HK-2 (cell line): ENCODE data around the gene ZNF618.
A peak's percentile ranks its signal among the peaks of the same experiment; 100 is the strongest.

Source experiments
- DNase-seq: peaks from one replicate; pipeline ENCODE4 v3.0.0-alpha.2; 2018; ENCODE audit not compliant: unreplicated experiment

Gene ZNF618

GRCh38 chr9:113934829-113935676 lies 58.9 kb downstream of the ZNF618 start:
- DNase-seq = no peak

GRCh38 chr9:113935677-113936380 lies 59.7 kb downstream of the ZNF618 start:
- no peak for DNase-seq

GRCh38 chr9:113940077-113940476 lies 64.0 kb downstream of the ZNF618 start:
- DNase-seq = no peak

GRCh38 chr9:113941056-113941455 lies 64.9 kb downstream of the ZNF618 start:
- DNase-seq = no peak

GRCh38 chr9:113941526-113941925 lies 65.4 kb downstream of the ZNF618 start:
- no peak for DNase-seq

GRCh38 chr9:113943112-113944009 lies 67.3 kb downstream of the ZNF618 start:
- no peak for DNase-seq

GRCh38 chr9:113945784-113946183 lies 69.7 kb downstream of the ZNF618 start:
- no peak for DNase-seq

- no peak for DNase-seq
These were observed 70.5 kb downstream of the ZNF618 start for GRCh38 chr9:113946496-113947115.

- DNase-seq = no peak
These were observed 71.8 kb downstream of the ZNF618 start for GRCh38 chr9:113947941-113948340.

GRCh38 chr9:113948891-113949570 lies 72.9 kb downstream of the ZNF618 start:
- no peak for DNase-seq

- no peak for DNase-seq
These were observed 73.5 kb downstream of the ZNF618 start for GRCh38 chr9:113949571-113950078.

GRCh38 chr9:113950195-113951031 lies 74.3 kb downstream of the ZNF618 start:
- no peak for DNase-seq

GRCh38 chr9:113951032-113951372 lies 74.9 kb downstream of the ZNF618 start:
- DNase-seq = no peak

GRCh38 chr9:113952676-113953075 lies 76.6 kb downstream of the ZNF618 start:
- no peak for DNase-seq

- no peak for DNase-seq
These were observed 77.4 kb downstream of the ZNF618 start for GRCh38 chr9:113953531-113953930.

- no peak for DNase-seq
These were observed 78.5 kb downstream of the ZNF618 start for GRCh38 chr9:113954591-113954990.

GRCh38 chr9:113955076-113955752 lies 79.1 kb downstream of the ZNF618 start:
- DNase-seq = no peak

GRCh38 chr9:113956901-113957300 lies 80.8 kb downstream of the ZNF618 start:
- DNase-seq = no peak

- DNase-seq = peak; percentile 10
These were observed 81.2 kb downstream of the ZNF618 start for GRCh38 chr9:113957351-113957750.
